Hematopoietic multipotent progenitor cell treated with erythropoietin and hydrocortisone succinate and interleukin-3 and kit ligand, for 4 days (in vitro differentiated cells): ENCODE results near the gene ZBTB9.
"Not testable (repeated sequence)": the region's sequence is repeated elsewhere in the genome, so short reads cannot be mapped to it uniquely, and the experiment has no call there.

Experiments
- DNase-seq: peaks from one replicate; pipeline ENCODE4 v3.0.0-alpha.2; 2015

ZBTB9 gene

GRCh38 chr6:33469661-33470060 lies 15.3 kb downstream of the ZBTB9 start:
- no peak for DNase-seq

- peak; percentile 24 for DNase-seq
Observed at GRCh38 chr6:33477864-33478263, 23.5 kb downstream of the ZBTB9 start.

GRCh38 chr6:33481192-33481591 lies 26.8 kb downstream of the ZBTB9 start:
- peak; percentile 26 for DNase-seq

- not testable (repeated sequence) for DNase-seq
Observed at GRCh38 chr6:33482620-33483019, 28.2 kb downstream of the ZBTB9 start.

DNA sequence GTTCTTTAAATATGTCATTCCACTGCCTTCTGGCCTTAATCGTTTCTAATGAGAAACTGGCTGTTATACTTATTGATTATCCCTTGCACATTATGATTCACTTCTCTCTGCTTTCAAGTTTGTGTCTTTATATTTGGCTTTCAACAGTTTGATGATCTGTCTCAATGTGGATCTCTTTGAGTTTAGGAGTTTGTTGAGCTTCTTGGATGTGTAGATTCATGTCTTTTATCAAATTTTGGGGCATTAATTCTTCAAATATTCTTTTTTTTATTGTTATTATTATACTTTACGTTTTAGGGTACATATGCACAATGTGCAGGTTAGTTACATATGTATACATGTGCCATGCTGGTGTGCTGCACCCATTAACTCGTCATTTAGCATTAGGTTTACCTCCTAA lies 29.3 kb downstream of the ZBTB9 start:
- no peak for DNase-seq

GRCh38 chr6:33484673-33485262 lies 30.4 kb downstream of the ZBTB9 start:
- not testable (repeated sequence) for DNase-seq

- DNase-seq: not testable (repeated sequence)
Observed at GRCh38 chr6:33485680-33486079, 31.3 kb downstream of the ZBTB9 start.

DNA sequence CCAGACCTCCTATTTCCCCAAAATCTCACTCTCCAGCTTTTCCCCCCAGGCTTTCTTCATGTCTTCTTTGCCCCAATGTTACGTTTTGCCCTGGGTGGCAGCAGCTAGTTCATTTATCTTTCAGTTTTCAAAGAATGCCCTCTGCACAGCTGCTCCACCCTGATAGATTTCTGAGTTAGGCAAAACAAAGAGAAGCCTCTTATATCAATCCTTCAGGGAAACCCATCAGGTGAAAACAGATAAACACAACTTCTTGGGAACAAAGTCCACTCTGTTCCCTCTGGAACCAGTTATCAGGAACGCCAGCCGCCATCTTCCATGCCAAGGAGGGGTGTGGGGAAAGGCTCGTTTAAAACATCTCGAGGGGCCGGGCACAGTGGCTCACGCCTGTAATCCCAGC lies 34.0 kb downstream of the ZBTB9 start:
- peak; percentile 47 for DNase-seq

DNA sequence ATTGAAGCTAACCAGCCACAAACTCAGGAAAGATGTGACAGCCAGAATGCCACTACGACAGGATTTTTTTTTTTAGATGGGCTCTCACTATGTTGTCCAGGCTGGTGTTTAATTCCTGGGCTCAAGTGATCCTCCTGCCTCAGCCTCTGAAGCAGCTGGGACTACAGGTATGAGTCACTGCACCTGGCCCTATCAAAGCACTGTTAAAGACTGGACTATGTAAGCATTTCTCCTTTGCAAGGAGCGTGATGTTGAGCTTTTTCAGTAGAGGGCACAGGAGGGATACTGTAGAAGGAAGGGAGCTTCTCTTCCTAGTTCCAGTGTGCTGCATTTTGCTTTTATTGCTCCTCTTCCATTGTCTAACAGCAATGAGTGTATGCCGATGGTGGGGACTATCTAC lies 35.8 kb downstream of the ZBTB9 start:
- DNase-seq: peak; percentile 44

GRCh38 chr6:33490621-33491020 lies 36.2 kb downstream of the ZBTB9 start:
- no peak for DNase-seq

DNA sequence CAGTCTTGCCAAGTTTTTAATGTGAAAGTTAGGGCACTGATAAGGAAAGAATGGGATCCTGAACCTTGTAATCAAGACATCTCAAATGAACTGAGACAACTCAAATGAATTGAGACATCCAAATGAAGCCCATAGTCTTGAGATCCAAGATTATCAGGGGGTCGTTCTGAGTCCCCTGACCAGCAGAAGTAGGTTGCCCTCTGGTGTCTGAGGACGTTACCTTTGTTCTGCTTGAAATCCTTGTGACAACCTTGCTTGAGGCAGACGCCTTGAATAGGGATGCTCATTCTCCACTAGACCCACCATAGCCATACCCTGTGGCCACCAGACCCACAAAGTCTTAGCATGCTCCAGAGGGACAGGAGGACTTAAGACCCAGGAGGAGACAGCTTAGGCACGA lies 37.7 kb downstream of the ZBTB9 start:
- peak; percentile 41 for DNase-seq

DNA sequence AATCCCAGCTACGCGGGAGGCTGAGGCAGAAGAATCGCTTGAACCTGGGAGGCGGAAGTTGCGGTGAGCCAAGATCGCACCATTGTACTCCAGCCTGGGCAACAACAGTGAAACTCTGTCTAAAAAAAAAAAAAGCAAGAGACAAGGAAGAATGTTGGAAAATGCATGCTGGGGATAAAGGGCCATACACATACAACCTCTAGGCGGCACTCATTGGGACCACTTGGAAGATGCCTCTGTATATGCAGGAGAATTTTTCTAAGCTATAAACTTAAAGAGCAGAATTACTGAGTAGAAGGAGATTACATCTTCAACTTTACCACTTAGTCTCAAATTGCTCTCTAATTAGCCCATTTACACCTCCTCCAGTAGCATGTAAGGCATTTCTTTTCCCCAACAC lies 42.8 kb downstream of the ZBTB9 start:
- DNase-seq: no peak

- no peak for DNase-seq
Observed at GRCh38 chr6:33502486-33502885, 48.1 kb downstream of the ZBTB9 start.

DNA sequence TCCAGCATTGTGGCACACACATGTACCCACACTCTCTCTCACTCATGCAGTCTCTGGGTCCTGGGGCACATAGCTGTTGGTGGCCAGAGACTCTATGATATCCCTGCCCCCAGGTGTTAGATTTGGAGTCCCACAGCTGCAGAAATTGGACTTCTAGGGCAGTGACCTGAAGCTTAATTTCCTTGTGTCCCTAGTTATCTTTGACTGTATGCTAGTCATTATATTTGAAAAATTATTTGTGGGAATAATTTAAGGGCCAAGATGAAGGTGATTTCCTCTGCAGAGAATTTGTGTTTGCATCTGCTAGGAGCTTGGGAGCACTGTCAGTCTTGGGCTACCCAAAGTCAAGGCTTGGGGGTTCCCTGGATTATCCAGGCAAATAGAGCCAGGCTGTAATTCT lies 50.1 kb downstream of the ZBTB9 start:
- no peak for DNase-seq

GRCh38 chr6:33505548-33506370 lies 51.4 kb downstream of the ZBTB9 start:
- peak; percentile 71 for DNase-seq
